Heart right ventricle (tissue), 16 donors: ENCODE measurements around the gene KIF6. TPM values are rescaled to one million over a fixed set of nuclear protein-coding genes. Genes with fewer than 3 reads are reported as not detected.

Source experiments
- ATAC-seq, 8 donors: fragments of 200-7000 bp; cut with Tn5 transposase; one replicate each; pipeline ENCODE4 v1.9.1; 2020; ENCODE audit warnings: mild to moderate bottlenecking in 8 of 8, moderate library complexity in 8 of 8, moderate number of reproducible peaks in 1 of 8
- DNase-seq, 2 donors: peaks; one replicate each; pipeline ENCODE4 v3.0.0-alpha.2; 2020
- H3K27ac ChIP-seq, 10 donors: fragments of 200-600 bp; sonication (generic) in 2 of 10; one replicate each; pipeline versions ENCODE4 v1.5.0 to v1.8.0; 2020 to 2022; ENCODE audit warnings: mild to moderate bottlenecking in 3 of 10
- H3K27me3 ChIP-seq, 7 donors: fragments of 200-600 bp; one replicate each; pipeline ENCODE4 v1.8.0; 2021 to 2022; ENCODE audit warnings: mild to moderate bottlenecking in 2 of 7
- H3K36me3 ChIP-seq, 9 donors: fragments of 200-600 bp; sonication (generic) in 1 of 9; one replicate each; pipeline versions ENCODE4 v1.5.0 to v1.8.0; 2020 to 2022; ENCODE audit warnings: mild to moderate bottlenecking in 2 of 9
- H3K4me1 ChIP-seq, 9 donors: fragments of 200-600 bp; sonication (generic) in 1 of 9; one replicate each; pipeline versions ENCODE4 v1.5.0 to v1.8.0; 2020 to 2022; ENCODE audit warnings: mild to moderate bottlenecking in 4 of 9
- H3K4me3 ChIP-seq, 10 donors: fragments of 200-600 bp; sonication (generic) in 2 of 10; one replicate each; pipeline versions ENCODE4 v1.5.0 to v1.8.0; 2020 to 2022; ENCODE audit warnings: mild to moderate bottlenecking in 7 of 10, moderate library complexity in 2 of 10
- H3K9me3 ChIP-seq, 11 donors: fragments of 200-600 bp in 10 of 11; sonication (generic) in 2 of 11; one replicate each; pipeline versions ENCODE4 v1.5.0 to v1.8.0; 2013 to 2022; ENCODE audit warnings: mild to moderate bottlenecking in 2 of 11, control low read depth in 1 of 11, moderate library complexity in 1 of 11
- CTCF ChIP-seq, 9 donors: fragments of 200-600 bp; sonication (generic) in 2 of 9; IDR thresholded peaks; one replicate each; pipeline versions ENCODE4 v1.5.0 to v1.8.0; 2021 to 2022; ENCODE audit warnings: antibody characterized with exemption in 9 of 9, mild to moderate bottlenecking in 5 of 9, moderate library complexity in 1 of 9
- WGBS, 2 donors: extraction: QIAGEN DNeasy Blood & Tissue Kit; methylation state at CpG; one replicate each; pipeline ENCODE4 v1.1.7; 2013; ENCODE audit warnings: inconsistent platforms in 1 of 2; 5-methylcytosine and 5-hydroxymethylcytosine counted together
- intact Hi-C, 10 donors: fragments of 100-400 bp; cut with DNase I; formaldehyde crosslinking; loops; one replicate each; pipeline versions ENCODE4 v1.11.1 to v1.14.2; 2022
- polyA plus RNA-seq, 2 donors: library from polyadenylated mRNA; stranded (reverse); fragments of 200-250 nt; gene quantifications; one replicate each; pipeline ENCODE4 v1.2.3, GENCODE V29; 2013
- total RNA-seq, 10 donors: library from RNA; stranded (reverse); fragmentation: NEBNext Ultra II Directional in 3 of 10; extraction: Animal tissue kit (Norgen Biotek cat#: 25700) in 3 of 10; gene quantifications; one replicate each; pipeline versions ENCODE4 v1.2.1 to v1.2.4, GENCODE V29; 2021 to 2023
- donor health status: Arrhythmogenic right ventricular cardiomyopathy.
- donor health status: ischemic (EF 13 %, LVEDD 7.1; RV severe dilation, severe dysfunction).
- donor health status: healthy with polysubstance abuse.
- donor health status: DM: no; HTN: yes; CAD: no.
- donor health status: DM: no; HTN: no; CAD: no.
- donor health status: ischemic (EF 25% LVEDD 6.9; RV normal size, moderate dysfunction).
- donor health status: ischemic (EF 25% LVEDD 5.7; RV mildly dilated, moderate dysfunction).
- donor health status: healthy.
- donor health status: DM: yes; HTN: yes; CAD: no.
- donor health status: Ischemic cardiomyopathy.
- donor health status: ischemic (EF 35%, LVEDD 5.7; RV mildly dilated, moderate dysfunction).
- donor health status: nonischemic (EF 11% LVEDD 7.7; RV severe dilation, severe dysfunction).
- donor health status: DM: yes; HTN: yes; CAD: no.
- donor health status: PGD.
- donor health status: ischemic (EF 29% LVEDD 5.4; RV normal size, mild dysfunction).
- donor health status: nonischemic (EF 23%, LVEDD 6.1; RV moderate dilation, normal function).

KIF6 gene
- total and polyA plus RNA-seq, 12 donors = 0.01 to 1.6 (median 0.45) TPM; not detected in 2

GRCh38 chr6:39338397-39338796 lies 386.8 kb downstream of the KIF6 start:
- no peak for TF ChIP-seq CTCF (IDR thresholded peaks at IDR 0.05)
- no peaks in the 10 kb centered on the region for H3K36me3 ChIP-seq
- DNase-seq (no peak), ATAC-seq (no peak)
- intact Hi-C loops = no loop called here
- no peaks in the 10 kb centered on the region for H3K9me3 ChIP-seq
- peaks cover 0 to 22% (median 9%) of the 10 kb centered on the region in 7 donors for H3K27me3 ChIP-seq
- H3K4me3 ChIP-seq = no peak overlapping the region
- H3K4me1 ChIP-seq = peaks cover 3 to 23% (median 9%) of the 10 kb centered on the region in 9 donors
- WGBS, 2 donors = 74 to 76% methylated on average over 5 of the region's 5 CpGs
- no peak overlapping the region for H3K27ac ChIP-seq

- TF ChIP-seq CTCF (IDR thresholded peaks at IDR 0.05) = no peak
- DNase-seq (no peak), ATAC-seq (peak in 4 of 8 donors; percentile 28 to 70 (median 46))
- WGBS, 2 donors = 53 to 54% methylated on average over 5 of the region's 5 CpGs
- H3K4me3 ChIP-seq = no peak overlapping the region
- no peak overlapping the region for H3K27ac ChIP-seq
- no peaks in the 10 kb centered on the region for H3K9me3 ChIP-seq
- H3K36me3 ChIP-seq = no peaks in the 10 kb centered on the region
- peaks cover 0 to 26% (median 9%) of the 10 kb centered on the region in 7 donors for H3K27me3 ChIP-seq
- intact Hi-C loops = no loop called here
- peaks cover 3 to 23% (median 9%) of the 10 kb centered on the region in 9 donors for H3K4me1 ChIP-seq
Measured at GRCh38 chr6:39335780-39336545, 389.2 kb downstream of the KIF6 start.

- H3K36me3 ChIP-seq = no peaks in the 10 kb centered on the region
- no peaks in the 10 kb centered on the region for H3K9me3 ChIP-seq
- H3K4me1 ChIP-seq = peaks cover 0 to 16% (median 0%) of the 10 kb centered on the region in 9 donors
- intact Hi-C loops = no loop called here
- no peak for TF ChIP-seq CTCF (IDR thresholded peaks at IDR 0.05)
- no peak overlapping the region for H3K4me3 ChIP-seq
- DNase-seq = no peak
- WGBS, 2 donors = 72 to 77% methylated on average over 7 of the region's 7 CpGs
- ATAC-seq = peak in 1 of 8 donors; percentile 34
- no peak overlapping the region for H3K27ac ChIP-seq
- H3K27me3 ChIP-seq = peaks cover 0 to 33% (median 3%) of the 10 kb centered on the region in 7 donors
Measured at GRCh38 chr6:39333644-39334438, 391.4 kb downstream of the KIF6 start.

GRCh38 chr6:39330476-39330875 lies 394.7 kb downstream of the KIF6 start:
- Histone ChIP-seq H3K27ac (no peak overlapping the region), H3K4me1 (peaks cover 0 to 3% (median 0%) of the 10 kb centered on the region in 9 donors), H3K9me3 (no peaks in the 10 kb centered on the region), H3K36me3 (no peaks in the 10 kb centered on the region), H3K27me3 (peaks cover 0 to 47% (median 23%) of the 10 kb centered on the region in 7 donors), H3K4me3 (no peak overlapping the region)
- TF ChIP-seq CTCF (IDR thresholded peaks at IDR 0.05) = no peak
- peak in 6 of 8 donors; percentile 41 to 64 (median 51) for ATAC-seq
- 66 to 72% methylated on average over 3 of the region's 3 CpGs for WGBS, 2 donors
- intact Hi-C loops = no loop called here
- peak in 1 of 2 donors; percentile 30 for DNase-seq
